Measurements from ENCODE around the gene HOXD10.
A peak's percentile ranks its signal among the peaks of the same experiment; 100 is the strongest.

HOXD10 gene

DNA sequence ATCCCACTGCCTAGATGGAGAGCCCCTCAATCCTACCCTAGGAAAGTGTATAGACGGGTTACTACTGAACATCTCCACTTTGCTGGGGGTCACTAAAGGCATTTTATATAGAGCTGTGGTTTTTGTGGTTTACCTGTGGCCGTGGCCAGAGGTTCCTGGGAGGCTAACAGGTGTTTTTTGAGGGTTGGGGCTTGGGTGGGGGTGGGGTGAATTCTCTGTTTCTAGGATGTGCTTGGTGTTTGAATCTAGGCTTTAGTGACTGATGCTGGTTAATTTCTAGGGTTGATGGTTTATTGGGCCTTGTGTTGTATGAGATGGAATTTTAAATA, 20.6 kb downstream of the HOXD10 start:
- no peak for DNase-seq

DNA sequence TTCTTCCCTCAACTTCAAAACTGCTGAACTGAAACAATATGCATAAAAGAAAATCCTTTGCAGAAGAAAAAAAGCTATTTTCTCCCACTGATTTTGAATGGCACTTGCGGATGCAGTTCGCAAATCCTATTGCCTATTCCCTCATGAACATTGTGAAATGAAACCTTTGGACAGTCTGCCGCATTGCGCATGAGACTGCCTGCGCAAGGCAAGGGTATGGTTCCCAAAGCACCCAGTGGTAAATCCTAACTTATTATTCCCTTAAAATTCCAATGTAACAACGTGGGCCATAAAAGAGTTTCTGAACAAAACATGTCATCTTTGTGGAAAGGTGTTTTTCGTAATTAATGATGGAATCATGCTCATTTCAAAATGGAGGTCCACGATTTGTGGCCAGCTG, 21.3 kb downstream of the HOXD10 start:
- DNase-seq = no peak

- no peak for DNase-seq
Observed at GRCh38 chr2:176138526-176138922, 21.9 kb downstream of the HOXD10 start.

- DNase-seq = no peak
Observed at GRCh38 chr2:176138923-176139660, 22.5 kb downstream of the HOXD10 start.

DNA sequence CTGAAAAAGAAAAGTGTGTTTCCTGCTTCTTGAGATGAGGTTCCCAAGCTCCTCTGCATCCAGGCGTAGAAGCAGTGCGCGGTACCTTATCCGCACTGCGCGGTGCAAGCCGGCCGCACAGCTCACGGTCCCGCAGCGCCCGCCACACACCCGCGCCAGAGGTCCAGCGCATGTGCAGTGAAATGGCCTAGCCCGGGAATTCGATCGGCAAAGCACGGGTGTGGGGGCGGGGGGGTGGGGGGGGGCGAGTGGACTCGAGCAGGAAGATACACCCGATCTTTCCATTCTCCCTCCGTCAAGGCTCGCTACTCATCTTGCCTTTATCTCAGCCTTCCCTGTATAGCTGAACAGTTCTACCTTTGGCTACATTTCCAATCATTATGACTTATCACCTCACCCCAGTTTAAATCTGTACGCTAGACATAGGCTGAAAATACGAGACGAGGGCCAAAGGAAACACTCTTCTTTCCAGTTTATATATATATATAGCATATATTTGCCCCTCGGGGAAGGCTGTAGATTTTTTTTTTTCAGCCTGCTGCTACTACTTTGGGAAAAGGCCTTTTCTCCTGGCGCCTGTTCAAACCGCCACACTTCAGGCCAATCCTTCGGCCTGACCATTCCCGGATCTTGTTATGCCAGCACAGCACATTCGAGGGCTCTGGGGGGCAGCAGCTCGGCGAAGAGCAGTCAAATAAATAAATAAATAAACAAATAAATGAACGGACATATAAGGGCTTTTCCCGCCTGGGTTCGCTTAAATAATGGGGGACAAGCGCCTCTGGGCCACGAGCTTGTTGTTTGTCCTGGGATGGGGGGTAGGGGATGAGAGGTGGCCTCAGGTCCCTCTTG, 23.3 kb downstream of the HOXD10 start:
- no peak for DNase-seq

GRCh38 chr2:176140513-176141317, 24.1 kb downstream of the HOXD10 start:
- peak; percentile 87 for DNase-seq

GRCh38 chr2:176142281-176142680, 25.7 kb downstream of the HOXD10 start:
- DNase-seq = no peak

DNA sequence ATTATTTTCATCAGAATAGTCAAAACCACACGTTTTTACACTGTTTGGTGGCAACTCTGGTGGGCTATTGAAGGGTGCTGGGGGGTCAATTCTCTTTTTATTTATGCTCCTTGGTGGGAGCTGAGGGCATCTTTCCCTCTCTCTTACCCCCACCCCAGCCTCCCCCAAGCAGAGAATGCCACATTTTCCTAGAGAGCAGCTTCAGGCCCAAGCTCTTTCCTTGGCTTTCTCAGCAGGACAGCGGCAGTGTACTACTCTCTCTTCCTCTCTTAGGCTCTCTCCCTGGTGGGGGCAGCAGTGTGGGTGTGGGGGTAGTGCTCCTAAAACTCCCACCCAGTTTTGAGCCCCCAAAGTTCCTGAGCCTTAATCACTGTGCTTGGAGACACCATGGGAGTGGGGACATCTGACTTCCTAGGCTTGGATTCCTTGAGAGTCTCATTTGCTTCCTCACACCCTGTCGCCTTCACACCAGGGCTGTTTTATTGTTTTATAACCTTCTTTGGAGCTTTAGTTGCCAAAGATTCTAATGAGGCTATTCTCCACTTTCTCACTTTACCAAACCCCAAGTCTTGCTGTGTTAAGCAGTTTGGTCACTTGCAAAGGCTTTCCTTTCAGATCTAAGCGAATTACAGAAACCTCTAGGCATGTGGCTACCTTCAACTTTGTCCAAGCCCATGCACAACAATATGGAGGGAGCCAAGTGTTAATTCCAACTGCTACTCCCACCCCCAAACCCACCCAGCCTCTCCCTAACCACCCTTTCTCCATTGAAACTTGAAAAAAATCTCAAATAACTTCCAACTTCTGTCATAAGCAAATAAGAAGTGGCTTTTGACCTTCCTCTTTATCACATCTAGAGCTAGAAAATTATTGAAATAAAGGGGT, 28.7 kb downstream of the HOXD10 start:
- DNase-seq = no peak

DNA sequence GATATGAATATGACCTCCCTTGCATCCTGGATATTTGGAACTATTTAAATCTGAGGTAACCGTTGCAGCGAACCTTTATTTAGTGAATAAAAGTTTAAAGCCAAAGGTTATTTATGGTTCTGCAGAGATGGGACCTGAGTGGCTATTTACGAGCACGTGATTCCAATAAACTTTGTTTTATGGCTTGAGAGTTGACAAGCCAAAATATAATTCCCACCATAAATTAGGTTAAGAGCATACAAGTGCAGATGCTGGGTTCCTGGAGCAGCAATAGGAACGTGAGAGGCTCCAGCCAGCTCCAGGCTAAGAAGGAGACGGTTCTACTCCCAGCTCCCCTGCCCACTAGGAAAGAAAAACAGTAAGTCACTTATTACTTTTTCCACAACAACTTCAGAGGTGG, 29.5 kb downstream of the HOXD10 start:
- DNase-seq = no peak

- DNase-seq = no peak
Observed at GRCh38 chr2:176146645-176147044, 30.1 kb downstream of the HOXD10 start.

- no peak for DNase-seq
Observed at GRCh38 chr2:176147210-176147799, 30.7 kb downstream of the HOXD10 start.

GRCh38 chr2:176147800-176148496, 31.4 kb downstream of the HOXD10 start:
- no peak for DNase-seq

GRCh38 chr2:176148751-176149421, 32.3 kb downstream of the HOXD10 start:
- DNase-seq = no peak

DNA sequence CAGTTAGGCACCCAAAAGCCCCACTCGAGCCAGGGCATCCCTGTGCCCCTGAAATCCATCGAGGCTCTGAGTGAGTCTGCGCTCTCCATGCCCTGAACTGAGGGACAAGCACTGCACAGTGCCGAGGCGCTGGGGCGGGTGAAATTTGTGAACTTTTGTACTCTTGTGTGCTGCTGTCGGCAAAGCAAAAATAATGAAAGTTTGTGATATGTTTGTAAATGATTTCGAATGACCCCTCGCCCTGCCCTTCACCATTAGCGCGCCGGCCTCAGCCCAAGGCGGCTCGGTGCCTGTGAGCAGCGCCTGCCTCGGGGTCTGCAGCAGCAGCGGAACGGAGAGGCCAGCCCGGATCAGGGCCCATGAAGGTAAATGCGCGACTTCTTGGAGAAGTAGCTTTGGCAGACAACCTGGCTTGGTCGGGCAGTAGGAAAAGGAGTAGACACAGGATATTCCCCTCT, 32.9 kb downstream of the HOXD10 start:
- no peak for DNase-seq

DNA sequence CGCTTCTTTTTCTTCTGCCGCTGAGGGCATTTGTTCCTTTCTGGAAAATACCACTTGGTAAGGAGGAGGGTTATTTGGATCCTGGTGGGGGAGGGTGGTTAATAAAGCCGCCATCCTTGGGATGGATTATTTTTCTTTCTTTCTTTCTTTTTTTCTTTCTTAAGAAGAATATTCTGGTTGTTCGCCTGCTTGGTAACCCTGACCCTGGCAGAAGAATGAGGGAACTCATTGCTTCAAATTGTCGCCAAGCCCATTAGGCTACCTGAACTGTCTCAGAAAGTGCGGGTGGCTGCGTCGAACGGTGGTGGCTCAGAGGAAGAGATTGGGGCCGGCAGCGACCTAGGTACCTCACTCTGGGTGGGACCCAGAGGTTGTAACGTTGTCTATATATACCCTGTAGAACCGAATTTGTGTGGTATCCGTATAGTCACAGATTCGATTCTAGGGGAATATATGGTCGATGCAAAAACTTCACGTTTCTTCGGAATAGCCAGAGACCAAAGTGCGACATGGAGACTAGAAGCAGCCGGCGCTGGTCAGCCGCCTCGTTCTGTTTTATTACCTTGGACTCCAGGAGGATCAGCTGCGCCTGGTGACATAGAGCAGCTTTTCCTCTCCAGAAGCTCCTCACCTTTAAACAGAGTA, 33.5 kb downstream of the HOXD10 start:
- DNase-seq = no peak

- DNase-seq = no peak
Observed at GRCh38 chr2:176150584-176151441, 34.2 kb downstream of the HOXD10 start.

DNA sequence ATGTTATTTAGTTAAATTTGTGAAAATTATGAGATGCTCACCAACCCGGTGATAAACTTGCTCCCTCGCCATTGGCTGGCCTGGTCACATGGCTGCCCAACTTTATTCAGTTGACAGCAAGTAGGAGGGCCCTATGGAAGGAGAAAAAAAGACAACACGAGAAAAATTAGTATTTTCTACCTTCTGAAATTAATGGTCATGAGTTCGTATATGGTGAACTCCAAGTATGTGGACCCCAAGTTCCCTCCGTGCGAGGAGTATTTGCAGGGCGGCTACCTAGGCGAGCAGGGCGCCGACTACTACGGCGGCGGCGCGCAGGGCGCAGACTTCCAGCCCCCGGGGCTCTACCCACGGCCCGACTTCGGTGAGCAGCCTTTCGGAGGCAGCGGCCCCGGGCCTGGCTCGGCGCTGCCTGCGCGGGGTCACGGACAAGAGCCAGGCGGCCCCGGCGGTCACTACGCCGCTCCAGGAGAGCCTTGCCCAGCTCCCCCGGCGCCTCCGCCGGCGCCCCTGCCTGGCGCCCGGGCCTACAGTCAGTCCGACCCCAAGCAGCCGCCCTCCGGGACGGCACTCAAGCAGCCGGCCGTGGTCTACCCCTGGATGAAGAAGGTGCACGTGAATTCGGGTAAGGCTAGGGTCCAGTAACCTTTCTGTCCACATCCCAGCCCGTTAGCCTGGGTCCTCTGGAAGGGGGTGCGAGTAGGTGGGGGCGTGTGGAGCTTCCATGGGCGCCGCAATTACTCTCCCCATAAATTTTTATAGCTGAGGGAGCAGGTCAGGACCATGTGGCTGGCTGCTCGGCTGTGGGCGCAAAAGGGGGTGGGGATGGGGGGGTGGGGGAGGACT, 35.1 kb downstream of the HOXD10 start, which contains the start of gene HOXD4:
TSS of gene HOXD4 (plus strand) at position 109 of the 846 bp plus-strand sequence. CDS start at position 193, 84 bp downstream.
- DNase-seq = no peak

Data from NCI-H69 (cell line).